H9 (cell line): ENCODE measurements around the gene LMF1. TPM values are rescaled to one million over a fixed set of nuclear protein-coding genes. Genes with fewer than 3 reads are reported as not detected.

Source experiments
- DNase-seq: peaks from one replicate; pipeline ENCODE4 v3.0.0-alpha.2; 2017
- H2AFZ ChIP-seq: one replicate; pipeline ENCODE4 v1.6.1; 2013; ENCODE audit warnings: mild to moderate bottlenecking, low read length, control low read depth, moderate library complexity
- H2AK5ac ChIP-seq: 2 replicates; pipeline ENCODE4 v1.6.1; 2013; ENCODE audit warnings: low read length, control low read depth, mixed read lengths; ENCODE audit not compliant: insufficient read length
- H2BK120ac ChIP-seq: one replicate; pipeline ENCODE4 v1.6.1; 2013; ENCODE audit warnings: low read depth, mild to moderate bottlenecking, low read length, control low read depth, inconsistent platforms; ENCODE audit not compliant: poor library complexity, severe bottlenecking
- H2BK12ac ChIP-seq: 2 replicates; pipeline ENCODE4 v1.6.1; 2013; ENCODE audit warnings: low read length, control low read depth, mixed read lengths, low read depth; ENCODE audit not compliant: insufficient read length
- H2BK15ac ChIP-seq: 2 replicates; pipeline ENCODE4 v1.6.1; 2013; ENCODE audit warnings: low read depth, low read length, control low read depth
- H2BK20ac ChIP-seq: one replicate; pipeline ENCODE4 v1.6.1; 2013; ENCODE audit warnings: low read depth, mild to moderate bottlenecking, low read length, control low read depth, inconsistent platforms; ENCODE audit not compliant: poor library complexity, severe bottlenecking
- H2BK5ac ChIP-seq: 2 replicates; pipeline ENCODE4 v1.6.1; 2013; ENCODE audit warnings: low read length, control low read depth, mixed read lengths; ENCODE audit not compliant: insufficient read length
- H3K14ac ChIP-seq: 2 replicates; pipeline ENCODE4 v1.6.1; 2013; ENCODE audit warnings: low read length, control low read depth; ENCODE audit not compliant: insufficient read depth
- H3K18ac ChIP-seq: 2 replicates; pipeline ENCODE4 v1.6.1; 2013; ENCODE audit warnings: low read depth, mild to moderate bottlenecking, mixed read lengths, low read length, control low read depth; ENCODE audit not compliant: insufficient read length
- H3K23ac ChIP-seq: 2 replicates; pipeline ENCODE4 v1.6.1; 2013; ENCODE audit warnings: low read length, control low read depth, mixed read lengths, low read depth; ENCODE audit not compliant: insufficient read length
- H3K23me2 ChIP-seq: 2 replicates; pipeline ENCODE4 v1.6.1; 2013; ENCODE audit warnings: low read depth, mild to moderate bottlenecking, mixed read lengths, low read length, control low read depth; ENCODE audit not compliant: insufficient read length, poor library complexity, severe bottlenecking
- H3K27ac ChIP-seq: 2 replicates; pipeline ENCODE4 v1.5.1; 2013; ENCODE audit warnings: low read length, control low read depth, mixed read lengths, low read depth; ENCODE audit not compliant: insufficient read length
- H3K27me3 ChIP-seq: 2 replicates; pipeline ENCODE4 v1.6.1; 2013; ENCODE audit warnings: low read length, control low read depth, inconsistent platforms; ENCODE audit not compliant: insufficient read depth
- H3K4ac ChIP-seq: 2 replicates; pipeline ENCODE4 v1.6.1; 2013; ENCODE audit warnings: low read depth, mild to moderate bottlenecking, control low read depth, inconsistent platforms, low read length, moderate library complexity
- H3K4me1 ChIP-seq: 2 replicates; pipeline ENCODE4 v1.6.1; 2013; ENCODE audit warnings: low read length, control low read depth, inconsistent platforms; ENCODE audit not compliant: insufficient read depth
- H3K4me2 ChIP-seq: 2 replicates; pipeline ENCODE4 v1.6.1; 2013; ENCODE audit warnings: low read length, control low read depth, mixed read lengths; ENCODE audit not compliant: insufficient read length, insufficient read depth
- H3K56ac ChIP-seq: 2 replicates; pipeline ENCODE4 v1.6.1; 2013; ENCODE audit warnings: low read depth, mild to moderate bottlenecking, mixed read lengths, low read length, control low read depth; ENCODE audit not compliant: insufficient read length
- H3K79me1 ChIP-seq: 2 replicates; pipeline ENCODE4 v1.6.1; 2013; ENCODE audit warnings: low read depth, mild to moderate bottlenecking, moderate library complexity, low read length, control low read depth, inconsistent platforms; ENCODE audit not compliant: insufficient read depth, poor library complexity, severe bottlenecking
- H3K79me2 ChIP-seq: 2 replicates; pipeline ENCODE4 v1.6.1; 2013; ENCODE audit warnings: low read length, control low read depth, inconsistent platforms; ENCODE audit not compliant: insufficient read depth
- H3K9ac ChIP-seq: 2 replicates; pipeline ENCODE4 v1.6.1; 2013; ENCODE audit warnings: low read length, control low read depth, mixed read lengths; ENCODE audit not compliant: insufficient read length; ENCODE audit errors: extremely low read depth
- H3K9me3 ChIP-seq: one replicate; pipeline ENCODE4 v1.6.1; 2013; ENCODE audit warnings: low read depth, low read length, inconsistent platforms; ENCODE audit not compliant: control insufficient read depth
- H3T11ph ChIP-seq: one replicate; pipeline ENCODE4 v1.6.1; 2013; ENCODE audit warnings: mild to moderate bottlenecking, low read length, control low read depth, inconsistent platforms
- H4K20me1 ChIP-seq: one replicate; pipeline ENCODE4 v1.6.1; 2013; ENCODE audit not compliant: control insufficient read depth, insufficient read length, insufficient read depth
- H4K5ac ChIP-seq: 2 replicates; pipeline ENCODE4 v1.6.1; 2013; ENCODE audit warnings: low read depth, mild to moderate bottlenecking, mixed read lengths, low read length, control low read depth; ENCODE audit not compliant: insufficient read length
- H4K8ac ChIP-seq: replicated peaks from 2 replicates; pipeline ENCODE4 v1.6.1; 2013; ENCODE audit warnings: low read length, control low read depth, mixed read lengths, low read depth; ENCODE audit not compliant: insufficient read length
- H4K91ac ChIP-seq: 2 replicates; pipeline ENCODE4 v1.6.1; 2013; ENCODE audit warnings: low read depth, mild to moderate bottlenecking, moderate library complexity, mixed read lengths, low read length, control low read depth; ENCODE audit not compliant: insufficient read length
- H3K27ac Mint-ChIP-seq, 3 experiments: 2 replicates in 2 of 3; 3 replicates in 1 of 3; pipeline ENCODE4 v1.8.0; 2020 to 2021; ENCODE audit warnings: mixed read lengths in 3 of 3, mild to moderate bottlenecking in 1 of 3, moderate library complexity in 1 of 3
- H3K27me3 Mint-ChIP-seq: 2 replicates; pipeline ENCODE4 v1.8.0; 2021; ENCODE audit warnings: low read depth, mild to moderate bottlenecking, moderate library complexity, mixed read lengths
- H3K36me3 Mint-ChIP-seq, 3 experiments: 2 replicates in 2 of 3; 3 replicates in 1 of 3; pipeline ENCODE4 v1.8.0; 2020 to 2021; ENCODE audit warnings: low read depth in 3 of 3, mixed read lengths in 3 of 3; ENCODE audit not compliant: insufficient read depth in 1 of 3
- H3K4me1 Mint-ChIP-seq, 2 experiments: 2 replicates each; pipeline ENCODE4 v1.8.0; 2020; ENCODE audit warnings: mixed read lengths in 2 of 2
- H3K4me3 Mint-ChIP-seq, 2 experiments: 2 replicates in 1 of 2; 3 replicates in 1 of 2; pipeline ENCODE4 v1.8.0; 2020 to 2021; ENCODE audit warnings: mild to moderate bottlenecking in 2 of 2, mixed read lengths in 2 of 2, moderate library complexity in 1 of 2
- H3K9me3 Mint-ChIP-seq, 2 experiments: 2 replicates in 1 of 2; 3 replicates in 1 of 2; pipeline ENCODE4 v1.8.0; 2020; ENCODE audit warnings: mild to moderate bottlenecking in 2 of 2, mixed read lengths in 2 of 2, moderate library complexity in 1 of 2
- WGBS: extraction: QIAGEN DNeasy Blood & Tissue Kit; methylation state at CpG from one replicate; pipeline ENCODE4 v1.1.7; 2013; ENCODE audit warnings: missing lambda C conversion rate, low lambda C conversion rate, mixed read lengths; ENCODE audit not compliant: insufficient read length; ENCODE audit errors: extremely low coverage; 5-methylcytosine and 5-hydroxymethylcytosine counted together
- total RNA-seq: library from RNA; stranded (reverse); gene quantifications from 2 replicates; pipeline ENCODE4 v1.2.1, GENCODE V29; 2021
- TF ChIP-seq, protein P1 (sequence below): fragments of 200-600 bp; sonication (generic); conservative IDR thresholded peaks from 3 replicates; pipeline ENCODE4 v1.8.0; 2021; ENCODE audit warnings: antibody characterized with exemption, mild to moderate bottlenecking

The LMF1 gene
- total RNA-seq, 1 experiment from 2014 or later = 7.1 TPM

GRCh38 chr16:939311-939710 lies 31.5 kb downstream of the LMF1 start:
- no peak for DNase-seq
- TF ChIP-seq, protein P1, sequence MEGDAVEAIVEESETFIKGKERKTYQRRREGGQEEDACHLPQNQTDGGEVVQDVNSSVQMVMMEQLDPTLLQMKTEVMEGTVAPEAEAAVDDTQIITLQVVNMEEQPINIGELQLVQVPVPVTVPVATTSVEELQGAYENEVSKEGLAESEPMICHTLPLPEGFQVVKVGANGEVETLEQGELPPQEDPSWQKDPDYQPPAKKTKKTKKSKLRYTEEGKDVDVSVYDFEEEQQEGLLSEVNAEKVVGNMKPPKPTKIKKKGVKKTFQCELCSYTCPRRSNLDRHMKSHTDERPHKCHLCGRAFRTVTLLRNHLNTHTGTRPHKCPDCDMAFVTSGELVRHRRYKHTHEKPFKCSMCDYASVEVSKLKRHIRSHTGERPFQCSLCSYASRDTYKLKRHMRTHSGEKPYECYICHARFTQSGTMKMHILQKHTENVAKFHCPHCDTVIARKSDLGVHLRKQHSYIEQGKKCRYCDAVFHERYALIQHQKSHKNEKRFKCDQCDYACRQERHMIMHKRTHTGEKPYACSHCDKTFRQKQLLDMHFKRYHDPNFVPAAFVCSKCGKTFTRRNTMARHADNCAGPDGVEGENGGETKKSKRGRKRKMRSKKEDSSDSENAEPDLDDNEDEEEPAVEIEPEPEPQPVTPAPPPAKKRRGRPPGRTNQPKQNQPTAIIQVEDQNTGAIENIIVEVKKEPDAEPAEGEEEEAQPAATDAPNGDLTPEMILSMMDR = no peak
- H3K4me1 Mint-ChIP-seq = no peaks in the 10 kb centered on the region
- no peak overlapping the region for H4K8ac ChIP-seq
- H2BK15ac ChIP-seq = no peak overlapping the region
- peaks cover 3% of the 10 kb centered on the region for H3K27me3 Mint-ChIP-seq
- no peaks in the 10 kb centered on the region for H3K4me1 ChIP-seq
- no peaks in the 10 kb centered on the region for H3K79me1 ChIP-seq
- H3K9me3 ChIP-seq = no peaks in the 10 kb centered on the region
- WGBS = no CpG with 5 or more reads among the region's 27 CpGs
- no peaks in the 10 kb centered on the region for H3K23me2 ChIP-seq
- H3K18ac ChIP-seq = no peak overlapping the region
- H4K20me1 ChIP-seq = no peaks in the 10 kb centered on the region
- H3K79me2 ChIP-seq = no peaks in the 10 kb centered on the region
- H3K27ac Mint-ChIP-seq = no peak overlapping the region
- no peak overlapping the region for H2BK120ac ChIP-seq
- H2BK5ac ChIP-seq = no peak overlapping the region
- no peak overlapping the region for H2AFZ ChIP-seq
- no peaks in the 10 kb centered on the region for H3K27me3 ChIP-seq
- peaks cover 24 to 28% of the 10 kb centered on the region in 2 experiments for H3K9me3 Mint-ChIP-seq
- no peak overlapping the region for H2AK5ac ChIP-seq
- H3K56ac ChIP-seq = no peak overlapping the region
- H2BK12ac ChIP-seq = no peak overlapping the region
- H2BK20ac ChIP-seq = no peak overlapping the region
- no peak overlapping the region for H3K14ac ChIP-seq
- peaks cover 12 to 23% (median 17%) of the 10 kb centered on the region in 3 experiments; a peak in 5 of 7 replicates for H3K36me3 Mint-ChIP-seq
- H3K4me2 ChIP-seq = no peak overlapping the region
- no peak overlapping the region for H3K23ac ChIP-seq
- no peak overlapping the region for H4K5ac ChIP-seq
- H3K4me3 Mint-ChIP-seq = no peak overlapping the region
- H4K91ac ChIP-seq = no peak overlapping the region
- H3T11ph ChIP-seq = no peak overlapping the region
- no peak overlapping the region for H3K9ac ChIP-seq
- no peak overlapping the region for H3K27ac ChIP-seq
- H3K4ac ChIP-seq = no peak overlapping the region
